ENCODE data around the gene SPDYE4. TPM values are rescaled to one million over a fixed set of nuclear protein-coding genes. Genes with fewer than 3 reads are reported as not detected.

Gene SPDYE4
- total RNA-seq, 4 donors from 2014 or later = not detected

GRCh38 chr17:8712698-8713097, 45.6 kb downstream of the SPDYE4 start:
- H3K27me3 ChIP-seq = no peaks in the 10 kb centered on the region
- H3K9me3 ChIP-seq = no peaks in the 10 kb centered on the region
- H3K36me3 ChIP-seq = no peaks in the 10 kb centered on the region
- TF ChIP-seq POLR2A (IDR thresholded peaks at IDR 0.05) (no peak), CTCF (IDR thresholded peaks at IDR 0.05) (no peak)
- H3K4me1 ChIP-seq = no peaks in the 10 kb centered on the region
- intact Hi-C loops (cut with DNase I) = no loop called here
- H3K27ac ChIP-seq = no peak overlapping the region
- H3K4me3 ChIP-seq (replicated peaks in 1 of 3) = no peak overlapping the region
- DNase-seq = no peak

GRCh38 chr17:8711291-8711690, 47.1 kb downstream of the SPDYE4 start:
- TF ChIP-seq CTCF (IDR thresholded peaks at IDR 0.05) (no peak), POLR2A (IDR thresholded peaks at IDR 0.05) (no peak)
- intact Hi-C loops (cut with DNase I) = no loop called here
- Histone ChIP-seq H3K36me3 (no peaks in the 10 kb centered on the region), H3K4me3 (replicated peaks in 1 of 3) (no peak overlapping the region), H3K9me3 (no peaks in the 10 kb centered on the region), H3K4me1 (no peaks in the 10 kb centered on the region), H3K27me3 (no peaks in the 10 kb centered on the region), H3K27ac (no peak overlapping the region)
- no peak for DNase-seq
- WGBS, 2 donors = 80 to 83% methylated on average over 5 of the region's 5 CpGs

GRCh38 chr17:8710813-8711212, 47.5 kb downstream of the SPDYE4 start:
- 88 to 90% methylated on average over 5 of the region's 5 CpGs for WGBS, 2 donors
- intact Hi-C loops (cut with DNase I) = no loop called here
- Histone ChIP-seq H3K36me3 (no peaks in the 10 kb centered on the region), H3K4me1 (no peaks in the 10 kb centered on the region), H3K9me3 (no peaks in the 10 kb centered on the region), H3K4me3 (replicated peaks in 1 of 3) (no peak overlapping the region), H3K27ac (no peak overlapping the region), H3K27me3 (no peaks in the 10 kb centered on the region)
- no peak for TF ChIP-seq POLR2A (IDR thresholded peaks at IDR 0.05)
- TF ChIP-seq CTCF (IDR thresholded peaks at IDR 0.05) = no peak
- no peak for DNase-seq

- H3K4me3 ChIP-seq (replicated peaks in 1 of 3) = no peak overlapping the region
- H3K27me3 ChIP-seq = no peaks in the 10 kb centered on the region
- no peak for TF ChIP-seq CTCF (IDR thresholded peaks at IDR 0.05)
- TF ChIP-seq POLR2A (IDR thresholded peaks at IDR 0.05) = no peak
- no peak overlapping the region for H3K27ac ChIP-seq
- no peak for DNase-seq
- no peaks in the 10 kb centered on the region for H3K4me1 ChIP-seq
- WGBS, 2 donors = 44 to 50% methylated on average over 1 of the region's 1 CpG
- H3K9me3 ChIP-seq = no peaks in the 10 kb centered on the region
- H3K36me3 ChIP-seq = no peaks in the 10 kb centered on the region
- intact Hi-C loops (cut with DNase I) = no loop called here
These were observed 49.3 kb downstream of the SPDYE4 start for GRCh38 chr17:8709006-8709405.

- no peaks in the 10 kb centered on the region for H3K4me1 ChIP-seq
- intact Hi-C loops (cut with DNase I) = no loop called here
- no peak for TF ChIP-seq CTCF (IDR thresholded peaks at IDR 0.05)
- TF ChIP-seq POLR2A (IDR thresholded peaks at IDR 0.05) = no peak
- H3K36me3 ChIP-seq = no peaks in the 10 kb centered on the region
- no peaks in the 10 kb centered on the region for H3K9me3 ChIP-seq
- WGBS, 2 donors = 55 to 71% methylated on average over 5 of the region's 5 CpGs
- H3K27ac ChIP-seq = no peak overlapping the region
- H3K27me3 ChIP-seq = no peaks in the 10 kb centered on the region
- no peak overlapping the region for H3K4me3 ChIP-seq (replicated peaks in 1 of 3)
- DNase-seq = no peak
These were observed 50.3 kb downstream of the SPDYE4 start for GRCh38 chr17:8708025-8708461.
